Mammary epithelial cell (primary cell): ENCODE measurements around the gene ARID1B.

Source experiments
- CTCF ChIP-seq, 2 donors: IDR thresholded peaks in 1 of 2; conservative IDR thresholded peaks in 1 of 2; 2 replicates each; pipeline ENCODE4 v1.5.1; 2011 to 2012; ENCODE audit warnings: inconsistent platforms in 2 of 2, low read length in 2 of 2, mild to moderate bottlenecking in 2 of 2, control low read depth in 1 of 2, low read depth in 1 of 2; ENCODE audit not compliant: insufficient read depth in 1 of 2; ENCODE audit errors: extremely low read depth in 1 of 2
- EZH2 ChIP-seq: IDR thresholded peaks from 2 replicates; pipeline ENCODE4 v1.6.1; 2012; ENCODE audit warnings: low read length, inconsistent platforms, borderline replicate concordance

- no peak for TF ChIP-seq CTCF (conservative IDR thresholded peaks at IDR 0.05 in 1 of 2, IDR thresholded peaks at IDR 0.05 in 1 of 2; ENCODE audit: extremely low read depth in 1 of 2, insufficient read depth in 1 of 2, low read depth in 1 of 2, low read length in 2 of 2)
- no peak for TF ChIP-seq EZH2
Observed at GRCh38 chr6:157210954-157211353, 433.8 kb downstream of the ARID1B start.
